H1 (cell line): ENCODE measurements around the gene PDXDC1. TPM values are rescaled to one million over a fixed set of nuclear protein-coding genes. Genes with fewer than 3 reads are reported as not detected.

Experiments used
- CTCF ChIA-PET: fragments of 300-600 bp; sonication (Branson Sonifier 250); formaldehyde crosslinking; loops from one replicate; lab custom pipeline; 2021; ENCODE audit not compliant: partially characterized antibody; lab: Charles Lee
- POLR2A ChIA-PET: fragments of 300-600 bp; sonication (Branson Sonifier 250); formaldehyde crosslinking; loops from one replicate; lab custom pipeline; 2021; ENCODE audit warnings: inconsistent platforms; ENCODE audit not compliant: partially characterized antibody; lab: Charles Lee
- DNase-seq, 2 experiments: peaks; one replicate each; pipeline versions ENCODE4 v3.0.0 to v3.0.0-alpha.2; 2010 to 2022; ENCODE audit warnings: low spot score in 2 of 2, low read depth in 1 of 2, mixed read lengths in 1 of 2
- FAIRE-seq: peaks from 2 replicates; lab custom pipeline; 2011; peaks lifted over from hg19 to GRCh38; lab: Jason Lieb, UNC
- H2AFZ ChIP-seq: 2 replicates; pipeline ENCODE4 v1.8.1; 2012; ENCODE audit warnings: low read length, inconsistent platforms
- H2AK5ac ChIP-seq: 2 replicates; pipeline ENCODE4 v1.6.1; 2013; ENCODE audit warnings: low read depth, low read length
- H2BK120ac ChIP-seq: replicated peaks from 2 replicates; pipeline ENCODE3; 2013; ENCODE audit warnings: low read depth, low read length, inconsistent platforms
- H2BK12ac ChIP-seq: 2 replicates; pipeline ENCODE4 v1.6.1; 2013; ENCODE audit warnings: low read depth, low read length
- H2BK15ac ChIP-seq: 2 replicates; pipeline ENCODE4 v1.6.1; 2013; ENCODE audit warnings: low read length
- H2BK20ac ChIP-seq: 2 replicates; pipeline ENCODE4 v1.6.1; 2013; ENCODE audit warnings: low read length
- H2BK5ac ChIP-seq: 2 replicates; pipeline ENCODE4 v1.6.1; 2013; ENCODE audit warnings: low read depth, low read length
- H3K14ac ChIP-seq: 2 replicates; pipeline ENCODE4 v1.6.1; 2013; ENCODE audit warnings: inconsistent platforms; ENCODE audit not compliant: insufficient read length
- H3K18ac ChIP-seq: 2 replicates; pipeline ENCODE4 v1.6.1; 2013; ENCODE audit warnings: low read length; ENCODE audit errors: extremely low read depth
- H3K23ac ChIP-seq: 2 replicates; pipeline ENCODE4 v1.6.1; 2013; ENCODE audit warnings: inconsistent platforms; ENCODE audit not compliant: insufficient read length
- H3K23me2 ChIP-seq: 2 replicates; pipeline ENCODE4 v1.6.1; 2013; ENCODE audit warnings: low read depth, low read length
- H3K27ac ChIP-seq: 2 replicates; pipeline ENCODE4 v1.6.1; 2011; ENCODE audit warnings: low read depth, low read length, inconsistent platforms
- H3K27me3 ChIP-seq, 4 experiments: replicated peaks in 1 of 4; 1 replicate in 1 of 4; 2 replicates in 3 of 4; pipeline versions ENCODE4 v1.6.1 to v1.8.1; 2011 to 2013; ENCODE audit warnings: low read length in 3 of 4, mild to moderate bottlenecking in 3 of 4, inconsistent platforms in 2 of 4, mixed read lengths in 2 of 4, moderate library complexity in 1 of 4; ENCODE audit not compliant: control insufficient read depth in 3 of 4, insufficient read depth in 3 of 4; ENCODE audit errors: extremely low read depth in 1 of 4
- H3K36me3 ChIP-seq, 4 experiments: 2 replicates each; pipeline versions ENCODE4 v1.6.1 to v1.8.1; 2011 to 2013; ENCODE audit warnings: mild to moderate bottlenecking in 4 of 4, low read length in 3 of 4, moderate library complexity in 2 of 4, control low read depth in 1 of 4, inconsistent platforms in 1 of 4; ENCODE audit not compliant: insufficient read depth in 4 of 4, control insufficient read depth in 2 of 4
- H3K4ac ChIP-seq: replicated peaks from 2 replicates; pipeline ENCODE3; 2013; ENCODE audit warnings: low read length, low read depth, mixed read lengths, inconsistent platforms; ENCODE audit not compliant: insufficient read length
- H3K4me1 ChIP-seq, 4 experiments: replicated peaks in 1 of 4; 1 replicate in 1 of 4; 2 replicates in 3 of 4; pipeline versions ENCODE4 v1.6.1 to v1.8.1; 2011 to 2013; ENCODE audit warnings: low read length in 3 of 4, inconsistent platforms in 2 of 4, mixed read lengths in 1 of 4; ENCODE audit not compliant: insufficient read depth in 4 of 4, control insufficient read depth in 3 of 4
- H3K4me2 ChIP-seq, 2 experiments: 2 replicates each; pipeline versions ENCODE4 v1.6.1 to v1.8.1; 2011 to 2013; ENCODE audit warnings: low read depth in 2 of 2, low read length in 2 of 2, control low read depth in 1 of 2, inconsistent platforms in 1 of 2, mild to moderate bottlenecking in 1 of 2; ENCODE audit not compliant: insufficient read depth in 1 of 2
- H3K4me3 ChIP-seq, 4 experiments: fragments of 200-600, 300-600 bp in 1 of 4; sonication (generic), shearing (Covaris generic), sonication (Bioruptor Twin) in 1 of 4; 2 replicates each; pipeline versions ENCODE4 v1.5.1 to v1.8.1; 2011 to 2016; ENCODE audit warnings: low read length in 4 of 4, low read depth in 3 of 4, control low read depth in 2 of 4, inconsistent platforms in 2 of 4, mild to moderate bottlenecking in 2 of 4, mixed read lengths in 1 of 4, moderate library complexity in 1 of 4; ENCODE audit not compliant: insufficient read depth in 2 of 4; ENCODE audit errors: extremely low read depth in 1 of 4
- H3K56ac ChIP-seq: replicated peaks from 2 replicates; pipeline ENCODE3; 2013; ENCODE audit warnings: low read depth, mild to moderate bottlenecking, mixed read lengths, low read length, inconsistent platforms; ENCODE audit not compliant: insufficient read length
- H3K79me1 ChIP-seq: 2 replicates; pipeline ENCODE4 v1.6.1; 2013; ENCODE audit warnings: low read depth, low read length, control low read depth
- H3K79me2 ChIP-seq, 2 experiments: 2 replicates each; pipeline versions ENCODE4 v1.6.1 to v1.8.1; 2012 to 2013; ENCODE audit warnings: low read length in 2 of 2, mild to moderate bottlenecking in 2 of 2, inconsistent platforms in 1 of 2; ENCODE audit not compliant: insufficient read depth in 2 of 2, control insufficient read depth in 1 of 2
- H3K9ac ChIP-seq, 4 experiments: replicated peaks in 1 of 4; 1 replicate in 1 of 4; 2 replicates in 3 of 4; pipeline versions ENCODE4 v1.6.1 to v1.8.1; 2011 to 2013; ENCODE audit warnings: low read depth in 3 of 4, low read length in 3 of 4, control low read depth in 2 of 4, mild to moderate bottlenecking in 2 of 4, moderate library complexity in 2 of 4, inconsistent platforms in 1 of 4; ENCODE audit errors: extremely low read depth in 1 of 4
- H3K9me3 ChIP-seq, 2 experiments: 2 replicates each; pipeline versions ENCODE4 v1.6.1 to v1.8.1; 2012 to 2013; ENCODE audit warnings: mild to moderate bottlenecking in 2 of 2, moderate library complexity in 2 of 2, control low read depth in 1 of 2, inconsistent platforms in 1 of 2, low read depth in 1 of 2, low read length in 1 of 2, mixed read lengths in 1 of 2; ENCODE audit not compliant: insufficient read depth in 2 of 2
- H4K20me1 ChIP-seq, 2 experiments: replicated peaks in 1 of 2; 2 replicates each; pipeline versions ENCODE3 to v1.8.1; 2011 to 2013; ENCODE audit warnings: inconsistent platforms in 2 of 2, low read length in 2 of 2, mild to moderate bottlenecking in 1 of 2; ENCODE audit not compliant: insufficient read depth in 2 of 2, control insufficient read depth in 1 of 2
- H4K5ac ChIP-seq: 2 replicates; pipeline ENCODE4 v1.6.1; 2013; ENCODE audit warnings: low read length, low read depth, mixed read lengths, inconsistent platforms; ENCODE audit not compliant: insufficient read length
- H4K8ac ChIP-seq: 2 replicates; pipeline ENCODE4 v1.8.0; 2013; ENCODE audit warnings: mild to moderate bottlenecking, moderate library complexity, low read length, inconsistent platforms; ENCODE audit not compliant: insufficient read depth; ENCODE audit errors: extremely low read depth
- H4K91ac ChIP-seq: replicated peaks from 2 replicates; pipeline ENCODE3; 2013; ENCODE audit warnings: low read length, mixed read lengths, inconsistent platforms; ENCODE audit not compliant: insufficient read length
- BCL11A ChIP-seq, 2 experiments: IDR thresholded peaks; one replicate each; pipeline ENCODE4 v1.6.1; 2011; ENCODE audit warnings: low read depth in 2 of 2, low read length in 2 of 2, mild to moderate bottlenecking in 2 of 2
- EP300 ChIP-seq, 2 experiments: IDR thresholded peaks; 1 replicate in 1 of 2; 2 replicates in 1 of 2; pipeline ENCODE4 v1.6.1; 2011 to 2012; ENCODE audit warnings: low read depth in 2 of 2, low read length in 2 of 2, mild to moderate bottlenecking in 2 of 2, borderline replicate concordance in 1 of 2, inconsistent platforms in 1 of 2, moderate library complexity in 1 of 2
- GABPA ChIP-seq: IDR thresholded peaks from 2 replicates; pipeline ENCODE4 v1.6.1; 2011; ENCODE audit warnings: mild to moderate bottlenecking, low read length, moderate library complexity, borderline replicate concordance; ENCODE audit not compliant: insufficient read depth
- KDM5A ChIP-seq: fragments of 200-600 bp; IDR thresholded peaks from 2 replicates; pipeline ENCODE4 v1.7.1; 2012; ENCODE audit warnings: mild to moderate bottlenecking, low read length, inconsistent platforms, mixed read lengths
- NANOG ChIP-seq: IDR thresholded peaks from 2 replicates; pipeline ENCODE4 v1.6.1; 2011; ENCODE audit warnings: low read length, low read depth, mild to moderate bottlenecking, inconsistent platforms; ENCODE audit not compliant: insufficient read depth, poor library complexity, severe bottlenecking
- RFX5 ChIP-seq: IDR thresholded peaks from 2 replicates; pipeline ENCODE4 v1.6.1; 2011; ENCODE audit warnings: low read depth, low read length, improper control_type of control experiment, borderline replicate concordance
- SIN3A ChIP-seq, 2 experiments: IDR thresholded peaks in 1 of 2; conservative IDR thresholded peaks in 1 of 2; 2 replicates each; pipeline ENCODE4 v1.6.1; 2011 to 2012; ENCODE audit warnings: low read length in 2 of 2, improper control_type of control experiment in 1 of 2, low read depth in 1 of 2, mild to moderate bottlenecking in 1 of 2
- SIX5 ChIP-seq: IDR thresholded peaks from 2 replicates; pipeline ENCODE4 v1.6.1; 2011; ENCODE audit warnings: mild to moderate bottlenecking, low read depth, low read length
- SRF ChIP-seq: IDR thresholded peaks from 2 replicates; pipeline ENCODE4 v1.6.1; 2011; ENCODE audit warnings: mild to moderate bottlenecking, low read depth, low read length, moderate library complexity
- TAF1 ChIP-seq: IDR thresholded peaks from 2 replicates; pipeline ENCODE4 v1.6.1; 2011; ENCODE audit warnings: mild to moderate bottlenecking, low read depth, low read length
- TAF7 ChIP-seq: optimal IDR thresholded peaks from 2 replicates; pipeline ENCODE3; 2011; ENCODE audit warnings: low read depth, mild to moderate bottlenecking, inconsistent platforms, low read length, moderate library complexity, borderline replicate concordance
- WGBS, 2 experiments: shearing (Covaris generic) in 1 of 2; methylation state at CpG; one replicate each; pipeline versions ENCODE4 v1.1.6 to v1.1.7; 2013 to 2015; ENCODE audit warnings: low lambda C conversion rate in 2 of 2, mixed read lengths in 2 of 2, inconsistent platforms in 1 of 2, low coverage in 1 of 2, missing lambda C conversion rate in 1 of 2; ENCODE audit not compliant: insufficient replicate concordance in 2 of 2, insufficient coverage in 1 of 2, insufficient read length in 1 of 2; ENCODE audit errors: extremely low coverage in 1 of 2, missing lambda C conversion rate in 1 of 2; 5-methylcytosine and 5-hydroxymethylcytosine counted together
- polyA plus RNA-seq, 7 experiments: library from polyadenylated mRNA; depleted of rRNA in 3 of 7; stranded (reverse) in 5 of 7; unstranded in 2 of 7; fragments of >200 nt in 5 of 7; fragments of 200-250 nt in 2 of 7; gene quantifications; 1 replicate in 5 of 7; 2 replicates in 1 of 7; 4 replicates in 1 of 7; pipeline versions ENCODE4 v1.2.1 to v1.2.3, GENCODE V29; 2011 to 2013; ENCODE audit warnings: missing spikeins in 2 of 7, mixed read lengths in 2 of 7
- total RNA-seq: library from RNA; stranded (reverse); fragmentation: NEBNext Ultra II Directional; extraction: Animal tissue kit (Norgen Biotek cat#: 25700); gene quantifications from 2 replicates; pipeline ENCODE4 v1.2.1, GENCODE V29; 2021

The PDXDC1 gene
- total and polyA plus RNA-seq, 2 of the 8 experiments (the other 6 are each of a cell fraction or from before 2014, with no cell fraction given), result 56.6 to 118 TPM

- Histone ChIP-seq H3K4me1 (no peaks in the 10 kb centered on the region), H3K4ac (no peak overlapping the region), H3K23ac (no peak overlapping the region), H2BK5ac (no peak overlapping the region), H2BK15ac (no peak overlapping the region), H4K5ac (no peak overlapping the region), H3K4me2 (no peak overlapping the region), H2BK12ac (no peak overlapping the region), H3K9me3 (no peaks in the 10 kb centered on the region), H3K4me3 (no peak overlapping the region), H3K79me1 (no peaks in the 10 kb centered on the region), H4K91ac (no peak overlapping the region), H2AFZ (no peak overlapping the region), H3K18ac (no peak overlapping the region), H2BK20ac (no peak overlapping the region; the same call in 1 of the 2 replicates), H2BK120ac (no peak overlapping the region), H3K56ac (no peak overlapping the region), H4K8ac (no peak overlapping the region), H3K27me3 (no peaks in the 10 kb centered on the region), H2AK5ac (no peak overlapping the region), H3K9ac (no peak overlapping the region), H4K20me1 (peaks cover 0 to 1% of the 10 kb centered on the region in 2 experiments), H3K14ac (no peak overlapping the region), H3K27ac (no peak overlapping the region), H3K79me2 (no peaks in the 10 kb centered on the region), H3K36me3 (no peaks in the 10 kb centered on the region), H3K23me2 (no peaks in the 10 kb centered on the region)
- POLR2A ChIA-PET, result interaction anchor here (0.9 to 1.3 kb wide), 3 partner anchors 12 to 19 kb away, joined by 3 to 8 read pairs (median 3); partner anchors contain the start of gene PDXDC1
- DNase-seq (peak in 1 of 2 experiments; percentile 44), FAIRE-seq (no peak)
- 78% methylated on average over 8 of the region's 8 CpGs; no CpG with 5 or more reads in 1 of the 2 experiments for WGBS, 2 experiments
- CTCF ChIA-PET, result interaction anchor here (0.8 to 1.5 kb wide), 4 partner anchors 9 to 588 kb away, joined by 3 to 6 read pairs (median 4); no protein-coding TSS in a partner anchor
- no peak for TF ChIP-seq TAF1
- TF ChIP-seq NANOG, result no peak
- TF ChIP-seq TAF7, result no peak
- TF ChIP-seq BCL11A (IDR thresholded peaks at IDR 0.05; ENCODE audit: low read depth in 2 of 2, low read length in 2 of 2), result no peak
- no peak for TF ChIP-seq SRF
- no peak for TF ChIP-seq SIX5
- no peak for TF ChIP-seq GABPA
- no peak for TF ChIP-seq KDM5A
- no peak for TF ChIP-seq SIN3A (conservative IDR thresholded peaks at IDR 0.05 in 1 of 2, IDR thresholded peaks at IDR 0.05 in 1 of 2; ENCODE audit: low read depth in 1 of 2, low read length in 2 of 2)
- no peak for TF ChIP-seq RFX5
- no peak for TF ChIP-seq EP300 (IDR thresholded peaks at IDR 0.05; ENCODE audit: borderline replicate concordance in 1 of 2, low read depth in 2 of 2, low read length in 2 of 2)
Measured at GRCh38 chr16:14963281-14964173, 11.3 kb upstream of the PDXDC1 start.
